ENCODE measurements around the gene ANKRD6. TPM values are rescaled to one million over a fixed set of nuclear protein-coding genes. Genes with fewer than 3 reads are reported as not detected.

The ANKRD6 gene
- total RNA-seq, 6 donors from 2014 or later, result 14.5 to 60.8 (median 30.7) TPM

DNA sequence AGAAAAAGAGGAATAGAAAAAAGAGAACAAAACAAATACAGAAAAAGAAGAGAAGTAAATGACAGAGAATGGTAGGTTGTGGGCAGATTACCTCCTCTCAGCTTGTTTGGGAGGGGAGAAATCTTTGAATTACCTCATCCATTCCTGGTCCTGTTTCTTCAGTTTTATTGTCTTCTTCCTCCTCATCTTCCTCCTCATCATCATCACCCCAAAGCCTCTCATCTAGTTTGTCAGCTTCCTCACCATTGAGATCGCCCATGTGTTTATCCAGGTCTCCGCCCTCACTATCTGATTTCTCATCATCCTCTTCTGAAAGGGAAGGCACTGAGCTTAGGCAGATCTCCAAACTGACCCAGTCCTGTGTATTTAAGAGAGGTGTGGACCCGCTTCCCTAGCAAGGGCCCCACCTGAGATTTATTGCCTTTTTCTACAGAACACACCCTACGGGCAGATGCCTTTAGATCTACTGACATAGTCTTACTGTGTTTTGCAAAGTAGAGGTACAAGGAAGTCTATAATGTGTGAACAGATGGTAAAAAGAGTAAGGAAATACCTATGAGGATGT lies 229.8 kb downstream of the ANKRD6 start:
- Histone ChIP-seq H3K27ac (no peak overlapping the region), H3K4me1 (no peaks in the 10 kb centered on the region), H3K27me3 (no peaks in the 10 kb centered on the region), H3K36me3 (peaks cover 9 to 85% (median 39%) of the 10 kb centered on the region in 4 donors), H3K9me3 (no peaks in the 10 kb centered on the region), H3K4me3 (no peak overlapping the region)
- DNase-seq (no peak), ATAC-seq (ENCODE audit: low FRiP score in 2 of 2) (no peak)
- 95 to 100% methylated on average over 4 of the region's 4 CpGs for WGBS, 2 donors
- TF ChIP-seq EP300 (IDR thresholded peaks at IDR 0.05), result no peak
- TF ChIP-seq POLR2A (IDR thresholded peaks at IDR 0.05), result no peak
- TF ChIP-seq POLR2AphosphoS5 (IDR thresholded peaks at IDR 0.05), result no peak
- no peak for TF ChIP-seq CTCF (IDR thresholded peaks at IDR 0.05)

DNA sequence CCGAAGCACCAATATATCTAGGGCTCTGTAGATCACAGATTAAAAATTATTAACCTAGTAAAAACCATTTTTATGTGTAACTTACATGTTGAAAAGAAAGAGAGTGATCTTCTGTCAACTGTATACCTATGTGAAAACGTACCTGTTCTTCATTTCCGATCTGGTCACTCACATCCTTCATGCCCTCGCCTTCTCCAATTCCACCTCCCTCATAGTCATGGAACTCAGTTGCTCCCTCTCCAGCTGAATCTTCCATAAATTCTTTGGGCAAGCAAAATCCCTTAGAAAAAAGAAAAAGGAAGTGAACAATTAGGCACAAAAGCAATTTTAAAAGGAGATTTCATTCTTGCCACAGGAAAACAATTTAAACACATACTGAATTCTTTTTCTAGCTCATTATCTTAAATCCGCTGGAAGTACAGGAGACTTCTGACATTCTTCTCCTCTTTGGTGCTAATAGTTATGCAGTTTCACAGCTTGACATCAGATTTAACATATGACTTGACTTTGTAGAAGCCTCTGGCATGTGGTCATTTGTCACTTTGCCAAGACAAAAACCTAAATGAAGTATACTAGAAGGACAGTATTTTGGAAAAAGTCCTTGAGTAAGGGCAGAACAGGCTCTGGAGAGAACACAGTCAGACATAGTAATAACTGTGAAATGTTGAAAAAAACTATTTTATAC lies 235.1 kb downstream of the ANKRD6 start:
- H3K4me1 ChIP-seq, result peaks cover 0 to 4% (median 0%) of the 10 kb centered on the region in 4 donors
- no peaks in the 10 kb centered on the region for H3K27me3 ChIP-seq
- ATAC-seq (ENCODE audit: low FRiP score in 2 of 2) (no peak), DNase-seq (no peak)
- H3K4me3 ChIP-seq, result no peak overlapping the region
- H3K9me3 ChIP-seq, result no peaks in the 10 kb centered on the region
- WGBS, 2 donors, result 89 to 93% methylated on average over 5 of the region's 5 CpGs
- H3K36me3 ChIP-seq, result peaks cover 18 to 69% (median 30%) of the 10 kb centered on the region in 4 donors
- TF ChIP-seq EP300 (IDR thresholded peaks at IDR 0.05) (no peak), CTCF (IDR thresholded peaks at IDR 0.05) (no peak), POLR2AphosphoS5 (IDR thresholded peaks at IDR 0.05) (no peak)
- no peak overlapping the region for H3K27ac ChIP-seq

- Histone ChIP-seq H3K27me3 (no peaks in the 10 kb centered on the region), H3K27ac (no peak overlapping the region), H3K36me3 (peaks cover 19 to 69% (median 34%) of the 10 kb centered on the region in 4 donors), H3K9me3 (no peaks in the 10 kb centered on the region), H3K4me1 (peaks cover 0 to 4% (median 0%) of the 10 kb centered on the region in 4 donors), H3K4me3 (no peak overlapping the region)
- DNase-seq, result no peak
- 66 to 78% methylated on average over 6 of the region's 6 CpGs for WGBS, 2 donors
- ATAC-seq (ENCODE audit: low FRiP score in 2 of 2), result no peak
- TF ChIP-seq POLR2A (IDR thresholded peaks at IDR 0.05) (no peak), POLR2AphosphoS5 (IDR thresholded peaks at IDR 0.05) (no peak)
These were observed 236.1 kb downstream of the ANKRD6 start for GRCh38 chr6:89669002-89669401.

DNA sequence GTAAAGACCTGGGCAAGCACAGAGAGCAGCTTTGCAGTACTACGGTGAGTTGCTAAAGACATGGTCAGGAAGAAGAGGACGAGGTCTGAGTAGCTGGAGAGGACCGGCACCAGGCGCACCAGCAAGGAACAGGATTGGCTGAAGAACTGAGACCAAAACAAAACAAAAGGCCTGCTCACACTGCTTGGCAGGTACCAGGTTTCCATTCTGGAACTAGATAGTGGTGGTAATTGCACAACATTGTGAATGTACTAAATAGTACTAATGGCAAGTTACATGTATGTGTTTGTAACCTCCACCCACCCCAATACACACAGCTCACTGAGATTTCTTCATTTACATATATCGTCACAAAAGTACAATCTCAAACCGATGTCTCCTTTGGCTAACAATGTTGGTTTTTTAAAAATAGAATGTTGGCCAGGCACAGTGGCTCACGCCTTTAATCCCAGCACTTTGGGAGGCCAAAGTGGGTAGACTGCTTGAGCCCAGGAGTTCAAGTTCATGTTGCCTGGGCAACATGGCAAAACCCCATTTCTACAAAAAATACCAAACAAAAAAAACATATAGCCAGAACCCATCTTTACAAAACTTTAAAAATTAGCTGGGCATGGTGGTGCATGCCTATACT lies 238.1 kb downstream of the ANKRD6 start:
- Histone ChIP-seq H3K36me3 (peaks cover 33 to 77% (median 51%) of the 10 kb centered on the region in 4 donors), H3K27ac (no peak overlapping the region), H3K27me3 (no peaks in the 10 kb centered on the region), H3K4me3 (no peak overlapping the region), H3K9me3 (no peaks in the 10 kb centered on the region), H3K4me1 (peaks cover 0 to 4% (median 0%) of the 10 kb centered on the region in 4 donors)
- WGBS, 2 donors, result 90 to 93% methylated on average over 7 of the region's 7 CpGs
- DNase-seq, result no peak
- TF ChIP-seq CTCF (IDR thresholded peaks at IDR 0.05) (no peak), EP300 (IDR thresholded peaks at IDR 0.05) (no peak), POLR2A (IDR thresholded peaks at IDR 0.05) (no peak), POLR2AphosphoS5 (IDR thresholded peaks at IDR 0.05) (no peak)
- ATAC-seq (ENCODE audit: low FRiP score in 2 of 2), result no peak

GRCh38 chr6:89675949-89676748 lies 243.2 kb downstream of the ANKRD6 start:
- H3K9me3 ChIP-seq, result no peaks in the 10 kb centered on the region
- DNase-seq, result no peak
- H3K36me3 ChIP-seq, result peaks cover 40 to 100% (median 81%) of the 10 kb centered on the region in 4 donors
- WGBS, 2 donors, result 66 to 77% methylated on average over 7 of the region's 7 CpGs
- H3K4me1 ChIP-seq, result no peaks in the 10 kb centered on the region
- ATAC-seq (ENCODE audit: low FRiP score in 2 of 2), result no peak
- no peak overlapping the region for H3K27ac ChIP-seq
- TF ChIP-seq CTCF (IDR thresholded peaks at IDR 0.05) (no peak), EP300 (IDR thresholded peaks at IDR 0.05) (no peak), POLR2A (IDR thresholded peaks at IDR 0.05) (no peak), POLR2AphosphoS5 (IDR thresholded peaks at IDR 0.05) (no peak)
- no peak overlapping the region for H3K4me3 ChIP-seq
- no peaks in the 10 kb centered on the region for H3K27me3 ChIP-seq
